Neural progenitor cell (in vitro differentiated cells): ENCODE results near the gene LPP. TPM values are rescaled to one million over a fixed set of nuclear protein-coding genes. Genes with fewer than 3 reads are reported as not detected.
A peak's percentile ranks its signal among the peaks of the same experiment; 100 is the strongest.

Experiments
- DNase-seq: peaks from one replicate; pipeline ENCODE4 v3.0.0-alpha.2; 2016; ENCODE audit warnings: low spot score
- H2AFZ ChIP-seq: fragments of 200-600 bp; sonication (generic); replicated peaks from 2 replicates; pipeline ENCODE4 v1.6.1; 2016; ENCODE audit warnings: antibody characterized with exemption
- H3F3A ChIP-seq: fragments of 200-600 bp; sonication (generic); 2 replicates; pipeline ENCODE4 v1.6.1; 2016; ENCODE audit warnings: antibody characterized with exemption, low read depth
- H3K27ac ChIP-seq: fragments of 200-600 bp; sonication (generic); 2 replicates; pipeline ENCODE4 v1.5.1; 2016; ENCODE audit warnings: mild to moderate bottlenecking
- H3K27me3 ChIP-seq: fragments of 200-600 bp; sonication (generic); 2 replicates; pipeline ENCODE4 v1.6.1; 2016; ENCODE audit warnings: mild to moderate bottlenecking, moderate library complexity
- H3K36me3 ChIP-seq: fragments of 200-600 bp; sonication (generic); 2 replicates; pipeline ENCODE4 v1.5.1; 2016
- H3K4me1 ChIP-seq: fragments of 200-600 bp; sonication (generic); 2 replicates; pipeline ENCODE4 v1.6.1; 2016; ENCODE audit warnings: mixed run types
- H3K4me2 ChIP-seq: fragments of 200-600 bp; sonication (generic); 2 replicates; pipeline ENCODE4 v1.6.1; 2016
- H3K4me3 ChIP-seq: fragments of 200-600 bp; sonication (generic); 2 replicates; pipeline ENCODE4 v1.5.1; 2016
- H3K79me2 ChIP-seq: fragments of 200-600 bp; sonication (generic); 2 replicates; pipeline ENCODE4 v1.6.1; 2016; ENCODE audit warnings: low read depth
- H3K9ac ChIP-seq: fragments of 200-600 bp; sonication (generic); 2 replicates; pipeline ENCODE4 v1.6.1; 2016
- H3K9me3 ChIP-seq: fragments of 200-600 bp; sonication (generic); 2 replicates; pipeline ENCODE4 v1.5.1; 2016; ENCODE audit warnings: low read depth
- H4K20me1 ChIP-seq: fragments of 200-600 bp; sonication (generic); 2 replicates; pipeline ENCODE4 v1.6.1; 2016; ENCODE audit warnings: low read depth
- H3K27ac Mint-ChIP-seq: 3 replicates; pipeline ENCODE4 v1.8.0; 2021; ENCODE audit warnings: mixed read lengths
- H3K27me3 Mint-ChIP-seq: 2 replicates; pipeline ENCODE4 v1.8.0; 2022; ENCODE audit warnings: low read depth, mild to moderate bottlenecking, inconsistent platforms, moderate library complexity, mixed read lengths; ENCODE audit not compliant: insufficient read depth
- H3K36me3 Mint-ChIP-seq: 3 replicates; pipeline ENCODE4 v1.8.0; 2021; ENCODE audit warnings: mixed read lengths
- H3K4me1 Mint-ChIP-seq: 3 replicates; pipeline ENCODE4 v1.8.0; 2021; ENCODE audit warnings: mixed read lengths
- H3K4me3 Mint-ChIP-seq: 3 replicates; pipeline ENCODE4 v1.8.0; 2021; ENCODE audit warnings: mild to moderate bottlenecking, moderate library complexity, mixed read lengths
- H3K9me3 Mint-ChIP-seq: 3 replicates; pipeline ENCODE4 v1.8.0; 2020; ENCODE audit warnings: mixed read lengths
- CTCF ChIP-seq: fragments of 200-600 bp; sonication (generic); IDR thresholded peaks from 2 replicates; pipeline ENCODE4 v1.5.1; 2017; ENCODE audit warnings: antibody characterized with exemption, mild to moderate bottlenecking
- EZH2 ChIP-seq: fragments of 200-600 bp; sonication (generic); IDR thresholded peaks from 2 replicates; pipeline ENCODE4 v1.6.1; 2017; ENCODE audit warnings: antibody characterized with exemption, mild to moderate bottlenecking, moderate library complexity
- EZH2phosphoT487 ChIP-seq: fragments of 200-600 bp; sonication (generic); IDR thresholded peaks from 2 replicates; pipeline ENCODE4 v1.6.1; 2017; ENCODE audit warnings: antibody characterized with exemption
- total RNA-seq: library from RNA; depleted of rRNA; stranded (reverse); fragments of >200 nt; gene quantifications from 2 replicates; pipeline ENCODE4 v1.2.3, GENCODE V29; 2015; ENCODE audit warnings: low replicate concordance

LPP gene
- total RNA-seq, 1 donor from 2014 or later, result 18.9 TPM

- Mint-ChIP-seq H3K27me3 (peaks cover 2% of the 10 kb centered on the region), H3K36me3 (no peaks in the 10 kb centered on the region), H3K4me1 (peaks cover 11% of the 10 kb centered on the region), H3K27ac (no peak overlapping the region), H3K4me3 (no peak overlapping the region), H3K9me3 (no peaks in the 10 kb centered on the region)
- Histone ChIP-seq H3K9me3 (no peaks in the 10 kb centered on the region), H3K4me2 (no peak overlapping the region), H3K27me3 (no peaks in the 10 kb centered on the region), H4K20me1 (no peaks in the 10 kb centered on the region), H3F3A (no peaks in the 10 kb centered on the region), H3K4me3 (no peak overlapping the region), H3K36me3 (no peaks in the 10 kb centered on the region), H3K9ac (no peak overlapping the region), H3K4me1 (no peaks in the 10 kb centered on the region), H3K79me2 (no peaks in the 10 kb centered on the region), H2AFZ (no peak overlapping the region), H3K27ac (no peak overlapping the region)
- no peak for DNase-seq
- TF ChIP-seq CTCF, result no peak
- TF ChIP-seq EZH2, result no peak
- no peak for TF ChIP-seq EZH2phosphoT487
These were observed 774.0 kb downstream of the LPP start for GRCh38 chr3:188927971-188928370.

- Mint-ChIP-seq H3K4me1 (peaks cover 11% of the 10 kb centered on the region), H3K4me3 (no peak overlapping the region), H3K36me3 (no peaks in the 10 kb centered on the region), H3K27ac (no peak overlapping the region), H3K9me3 (no peaks in the 10 kb centered on the region), H3K27me3 (peaks cover 2% of the 10 kb centered on the region)
- Histone ChIP-seq H3K4me1 (no peaks in the 10 kb centered on the region), H3K9me3 (no peaks in the 10 kb centered on the region), H3K27ac (no peak overlapping the region), H3K79me2 (no peaks in the 10 kb centered on the region), H3K36me3 (no peaks in the 10 kb centered on the region), H3K27me3 (no peaks in the 10 kb centered on the region), H3F3A (no peaks in the 10 kb centered on the region), H3K4me3 (no peak overlapping the region), H3K9ac (no peak overlapping the region), H3K4me2 (no peak overlapping the region), H2AFZ (no peak overlapping the region), H4K20me1 (no peaks in the 10 kb centered on the region)
- peak; percentile 20 for DNase-seq
- peak; percentile 10 for TF ChIP-seq CTCF
- no peak for TF ChIP-seq EZH2
These were observed 775.2 kb downstream of the LPP start for GRCh38 chr3:188929137-188929536.

GRCh38 chr3:188931036-188931435 lies 777.1 kb downstream of the LPP start:
- H3K4me3 ChIP-seq, result no peak overlapping the region
- peaks cover 11% of the 10 kb centered on the region for H3K4me1 Mint-ChIP-seq
- H3K79me2 ChIP-seq, result no peaks in the 10 kb centered on the region
- no peaks in the 10 kb centered on the region for H4K20me1 ChIP-seq
- no peaks in the 10 kb centered on the region for H3F3A ChIP-seq
- H3K36me3 Mint-ChIP-seq, result no peaks in the 10 kb centered on the region
- no peak for TF ChIP-seq EZH2
- H3K27me3 Mint-ChIP-seq, result peaks cover 2% of the 10 kb centered on the region
- no peaks in the 10 kb centered on the region for H3K9me3 ChIP-seq
- no peak overlapping the region for H3K27ac Mint-ChIP-seq
- no peaks in the 10 kb centered on the region for H3K4me1 ChIP-seq
- no peaks in the 10 kb centered on the region for H3K27me3 ChIP-seq
- H2AFZ ChIP-seq, result no peak overlapping the region
- no peak for DNase-seq
- H3K36me3 ChIP-seq, result no peaks in the 10 kb centered on the region
- no peak overlapping the region for H3K4me3 Mint-ChIP-seq
- H3K4me2 ChIP-seq, result no peak overlapping the region
- no peak overlapping the region for H3K27ac ChIP-seq
- no peaks in the 10 kb centered on the region for H3K9me3 Mint-ChIP-seq
- H3K9ac ChIP-seq, result no peak overlapping the region

GRCh38 chr3:188931531-188931930 lies 777.6 kb downstream of the LPP start:
- TF ChIP-seq EZH2 (no peak), CTCF (no peak), EZH2phosphoT487 (no peak)
- no peaks in the 10 kb centered on the region for H3K36me3 Mint-ChIP-seq
- no peak overlapping the region for H3K27ac Mint-ChIP-seq
- H3K36me3 ChIP-seq, result no peaks in the 10 kb centered on the region
- DNase-seq, result no peak
- no peak overlapping the region for H3K4me2 ChIP-seq
- H3K9me3 ChIP-seq, result no peaks in the 10 kb centered on the region
- H3K4me1 Mint-ChIP-seq, result peaks cover 11% of the 10 kb centered on the region
- H3K27me3 ChIP-seq, result no peaks in the 10 kb centered on the region
- H3K4me3 ChIP-seq, result no peak overlapping the region
- no peak overlapping the region for H3K9ac ChIP-seq
- no peak overlapping the region for H3K4me3 Mint-ChIP-seq
- no peak overlapping the region for H2AFZ ChIP-seq
- no peaks in the 10 kb centered on the region for H3F3A ChIP-seq
- no peaks in the 10 kb centered on the region for H3K79me2 ChIP-seq
- no peaks in the 10 kb centered on the region for H3K9me3 Mint-ChIP-seq
- peaks cover 2% of the 10 kb centered on the region for H3K27me3 Mint-ChIP-seq
- H3K27ac ChIP-seq, result no peak overlapping the region
- no peaks in the 10 kb centered on the region for H3K4me1 ChIP-seq
- H4K20me1 ChIP-seq, result no peaks in the 10 kb centered on the region
